SK-N-SH (cell line): ENCODE data around the gene MON1B. TPM values are rescaled to one million over a fixed set of nuclear protein-coding genes. Genes with fewer than 3 reads are reported as not detected.

Experiments
- CTCF ChIA-PET: fragments of 300-600, 350-600 bp; formaldehyde crosslinking; extraction: SDS; loops from one replicate; lab custom pipeline; 2021; lab: Yijun Ruan, JAX
- POLR2A ChIA-PET: fragments of 350-600 bp; sonication (Branson Sonifier 250); formaldehyde crosslinking; extraction: SDS; loops from one replicate; lab custom pipeline; 2020; ENCODE audit warnings: antibody characterized with exemption, inconsistent platforms; lab: Yijun Ruan, JAX
- DNase-seq: peaks from one replicate; pipeline ENCODE4 v3.0.0; 2012
- H2AFZ ChIP-seq: fragments of 200-600 bp; sonication (generic); 2 replicates; pipeline ENCODE4 v1.8.1; 2016; ENCODE audit warnings: antibody characterized with exemption, mild to moderate bottlenecking, low read depth
- H3F3A ChIP-seq: fragments of 200-600 bp; sonication (generic); replicated peaks from 2 replicates; pipeline ENCODE3; 2016; ENCODE audit warnings: antibody characterized with exemption, mild to moderate bottlenecking; ENCODE audit not compliant: insufficient read depth
- H3K27ac ChIP-seq, 2 experiments: fragments of 200-500 bp in 1 of 2; fragments of 200-600 bp in 1 of 2; sonication (Bioruptor generic) in 1 of 2; sonication (generic), shearing (Covaris generic) in 1 of 2; 2 replicates each; pipeline versions ENCODE4 v1.5.1 to v1.6.1; 2014 to 2016; ENCODE audit warnings: low read depth in 2 of 2, inconsistent platforms in 1 of 2, low read length in 1 of 2, mild to moderate bottlenecking in 1 of 2, mixed read lengths in 1 of 2
- H3K27me3 ChIP-seq: fragments of 200-600 bp; sonication (generic), shearing (Covaris generic); 2 replicates; pipeline ENCODE4 v1.6.1; 2016; ENCODE audit warnings: mixed run types; ENCODE audit not compliant: insufficient read depth
- H3K36me3 ChIP-seq, 2 experiments: fragments of 200-500 bp in 1 of 2; fragments of 200-600 bp in 1 of 2; sonication (Bioruptor generic) in 1 of 2; sonication (generic) in 1 of 2; replicated peaks in 1 of 2; 2 replicates each; pipeline versions ENCODE3 to v1.5.1; 2014 to 2016; ENCODE audit warnings: low read length in 1 of 2, mild to moderate bottlenecking in 1 of 2; ENCODE audit not compliant: insufficient read depth in 2 of 2, control insufficient read depth in 1 of 2
- H3K4me1 ChIP-seq, 2 experiments: fragments of 200-500 bp in 1 of 2; fragments of 200-600 bp in 1 of 2; sonication (Bioruptor generic) in 1 of 2; sonication (generic), shearing (Covaris generic) in 1 of 2; 2 replicates each; pipeline versions ENCODE4 v1.5.1 to v1.6.1; 2014 to 2016; ENCODE audit warnings: low read depth in 1 of 2, low read length in 1 of 2, mixed run types in 1 of 2; ENCODE audit not compliant: insufficient read depth in 2 of 2, control insufficient read depth in 1 of 2
- H3K4me2 ChIP-seq: fragments of 200-600 bp; sonication (generic), shearing (Covaris generic); 2 replicates; pipeline ENCODE4 v1.6.1; 2017; ENCODE audit warnings: mixed run types
- H3K4me3 ChIP-seq, 2 experiments: fragments of 200-500 bp in 1 of 2; fragments of 200-600 bp in 1 of 2; sonication (Bioruptor generic) in 1 of 2; sonication (generic), shearing (Covaris generic) in 1 of 2; 2 replicates each; pipeline versions ENCODE4 v1.5.1 to v1.8.1; 2014 to 2016; ENCODE audit warnings: low read depth in 2 of 2, inconsistent platforms in 1 of 2, low read length in 1 of 2, mild to moderate bottlenecking in 1 of 2, mixed read lengths in 1 of 2, moderate library complexity in 1 of 2
- H3K79me2 ChIP-seq: fragments of 200-600 bp; sonication (generic); 2 replicates; pipeline ENCODE4 v1.8.1; 2017; ENCODE audit warnings: mild to moderate bottlenecking; ENCODE audit not compliant: insufficient read depth
- H3K9ac ChIP-seq: fragments of 200-600 bp; sonication (generic); 2 replicates; pipeline ENCODE4 v1.6.1; 2017; ENCODE audit warnings: mixed run types
- H3K9me2 ChIP-seq: fragments of 200-600 bp; sonication (generic); 2 replicates; pipeline ENCODE4 v1.6.1; 2017; ENCODE audit warnings: mixed run types
- H3K9me3 ChIP-seq: fragments of 200-600 bp; sonication (generic); 2 replicates; pipeline ENCODE4 v1.6.1; 2017; ENCODE audit warnings: mixed run types, mild to moderate bottlenecking, moderate library complexity
- H4K20me1 ChIP-seq: fragments of 200-600 bp; sonication (generic); 2 replicates; pipeline ENCODE4 v1.6.1; 2017; ENCODE audit warnings: mild to moderate bottlenecking, mixed run types; ENCODE audit not compliant: insufficient read depth
- CHD2 ChIP-seq: fragments of 150-350 bp; IDR thresholded peaks from 2 replicates; pipeline ENCODE4 v1.6.1; 2018; ENCODE audit warnings: low read length; ENCODE audit not compliant: partially characterized antibody
- CTCF ChIP-seq: fragments of 200-600 bp; sonication (generic); IDR thresholded peaks from 2 replicates; pipeline ENCODE4 v1.6.1; 2017; ENCODE audit warnings: antibody characterized with exemption, mild to moderate bottlenecking, moderate library complexity
- EP300 ChIP-seq, 2 experiments: IDR thresholded peaks; 2 replicates each; pipeline versions ENCODE4 v1.4.0 to v1.6.1; 2012; ENCODE audit warnings: borderline replicate concordance in 1 of 2, low read depth in 1 of 2, low read length in 1 of 2
- EZH2phosphoT487 ChIP-seq: fragments of 200-600 bp; sonication (generic); IDR thresholded peaks from 2 replicates; pipeline ENCODE4 v1.6.1; 2017; ENCODE audit warnings: low read depth, mixed run types, mild to moderate bottlenecking, antibody characterized with exemption, moderate library complexity, borderline replicate concordance
- FOSL2 ChIP-seq: IDR thresholded peaks from 2 replicates; pipeline ENCODE4 v1.4.0; 2012; ENCODE audit warnings: low read depth, mild to moderate bottlenecking, moderate library complexity, borderline replicate concordance
- FOXJ3 ChIP-seq: sonication (generic); formaldehyde crosslinking; IDR thresholded peaks from 2 replicates; pipeline ENCODE4 v1.5.1; 2020; ENCODE audit warnings: mild to moderate bottlenecking, missing genetic modification reagents
- GABPA ChIP-seq: IDR thresholded peaks from 2 replicates; pipeline ENCODE4 v1.4.0; 2012; ENCODE audit warnings: low read depth, mild to moderate bottlenecking
- JUND ChIP-seq: IDR thresholded peaks from 2 replicates; pipeline ENCODE4 v1.4.0; 2012
- MEF2A ChIP-seq: IDR thresholded peaks from 2 replicates; pipeline ENCODE4 v1.4.0; 2012; ENCODE audit warnings: low read depth, borderline replicate concordance
- MXI1 ChIP-seq: IDR thresholded peaks from 2 replicates; pipeline ENCODE4 v1.6.1; 2012; ENCODE audit warnings: mild to moderate bottlenecking, low read depth, low read length, improper control_type of control experiment
- NFIC ChIP-seq: IDR thresholded peaks from 2 replicates; pipeline ENCODE4 v1.4.0; 2012; ENCODE audit warnings: borderline replicate concordance
- NRF1 ChIP-seq: IDR thresholded peaks from 2 replicates; pipeline ENCODE4 v1.6.1; 2012; ENCODE audit warnings: low read depth, mild to moderate bottlenecking, low read length
- PBX3 ChIP-seq: IDR thresholded peaks from 2 replicates; pipeline ENCODE4; 2012
- POLR2AphosphoS5 ChIP-seq: IDR thresholded peaks from 2 replicates; pipeline ENCODE4 v1.6.1; 2012; ENCODE audit warnings: low read depth, low read length
- RAD21 ChIP-seq: IDR thresholded peaks from 2 replicates; pipeline ENCODE4 v1.6.1; 2012; ENCODE audit warnings: mild to moderate bottlenecking, low read length
- RCOR1 ChIP-seq: fragments of 150-350 bp; IDR thresholded peaks from 2 replicates; pipeline ENCODE4 v1.6.1; 2017; ENCODE audit warnings: antibody characterized with exemption, low read length
- RFX5 ChIP-seq: IDR thresholded peaks from 2 replicates; pipeline ENCODE4 v1.6.1; 2012; ENCODE audit warnings: mild to moderate bottlenecking, improper control_type of control experiment, low read length
- RXRA ChIP-seq: IDR thresholded peaks from 2 replicates; pipeline ENCODE4 v1.4.0; 2012; ENCODE audit warnings: low read depth, mild to moderate bottlenecking, borderline replicate concordance
- SIN3A ChIP-seq: IDR thresholded peaks from 2 replicates; pipeline ENCODE4 v1.6.1; 2012; ENCODE audit warnings: low read depth, mild to moderate bottlenecking, low read length, moderate library complexity, borderline replicate concordance
- SMC3 ChIP-seq: IDR thresholded peaks from 2 replicates; pipeline ENCODE4 v1.6.1; 2012; ENCODE audit warnings: low read depth, low read length, improper control_type of control experiment
- TCF12 ChIP-seq: IDR thresholded peaks from 2 replicates; pipeline ENCODE4 v1.4.0; 2012
- USF1 ChIP-seq: IDR thresholded peaks from 2 replicates; pipeline ENCODE4 v1.4.0; 2012; ENCODE audit warnings: low read depth, borderline replicate concordance
- USF2 ChIP-seq: fragments of 150-350 bp; IDR thresholded peaks from 2 replicates; pipeline ENCODE4 v1.6.1; 2017; ENCODE audit warnings: antibody characterized with exemption, low read length, low read depth, borderline replicate concordance
- YY1 ChIP-seq: IDR thresholded peaks from 2 replicates; pipeline ENCODE4 v1.4.0; 2012; ENCODE audit warnings: low read depth, mild to moderate bottlenecking
- WGBS: methylation state at CpG from one replicate; pipeline ENCODE4 v1.1.6; 2017; ENCODE audit warnings: low lambda C conversion rate; 5-methylcytosine and 5-hydroxymethylcytosine counted together
- polyA plus RNA-seq, 3 experiments: library from polyadenylated mRNA; depleted of rRNA; stranded (reverse); fragments of >200 nt; gene quantifications; 2 replicates each; pipeline ENCODE4 v1.2.3, GENCODE V29; 2012

Gene MON1B
- polyA plus RNA-seq, 1 of the 3 experiments (the other 2 are of a cell fraction) = 16.9 TPM

- H3K27me3 ChIP-seq = no peaks in the 10 kb centered on the region
- no peak for DNase-seq
- H3K4me2 ChIP-seq = no peak overlapping the region
- no peaks in the 10 kb centered on the region for H3K79me2 ChIP-seq
- no peak overlapping the region for H3K27ac ChIP-seq
- H3K4me3 ChIP-seq = no peak overlapping the region
- H3K9me2 ChIP-seq = no peaks in the 10 kb centered on the region
- no peak overlapping the region for H3K9ac ChIP-seq
- no peaks in the 10 kb centered on the region for H3K36me3 ChIP-seq
- H3K9me3 ChIP-seq = no peaks in the 10 kb centered on the region
- no peaks in the 10 kb centered on the region for H4K20me1 ChIP-seq
- H3F3A ChIP-seq = no peaks in the 10 kb centered on the region
- WGBS = 40% methylated on average over 11 of the region's 11 CpGs
- ChIA-PET CTCF (interaction anchor here (0.7 to 8.8 kb wide), 9 partner anchors 11 to 740 kb away, joined by 3 to 317 read pairs (median 4); no protein-coding TSS in a partner anchor), POLR2A (no interaction called here)
- H2AFZ ChIP-seq = no peak overlapping the region
- H3K4me1 ChIP-seq = no peaks in the 10 kb centered on the region; a peak in 1 of 4 replicates
- TF ChIP-seq NFIC = no peak
- no peak for TF ChIP-seq FOXJ3 (CRISPR knock-in tag)
- TF ChIP-seq RFX5 = no peak
- no peak for TF ChIP-seq RAD21
- TF ChIP-seq SMC3 = no peak
- TF ChIP-seq TCF12 = no peak
- TF ChIP-seq MEF2A = no peak
Observed at GRCh38 chr16:77234611-77235010, 43.6 kb downstream of the MON1B start.

- peak overlapping the region; percentile 80; the same call in 1 of the 2 replicates for H3K4me2 ChIP-seq
- no peak overlapping the region for H3K9ac ChIP-seq
- H3K4me1 ChIP-seq = no peaks in the 10 kb centered on the region; a peak in 1 of 4 replicates
- no peaks in the 10 kb centered on the region for H3K79me2 ChIP-seq
- no peak overlapping the region for H3K27ac ChIP-seq
- no peaks in the 10 kb centered on the region for H3K27me3 ChIP-seq
- H3K36me3 ChIP-seq = no peaks in the 10 kb centered on the region
- peak overlapping the region; percentile 21 to 47; a peak in 2 of 4 replicates for H3K4me3 ChIP-seq
- DNase-seq = peak; percentile 82
- no peaks in the 10 kb centered on the region for H3K9me3 ChIP-seq
- 0% methylated on average over 9 of the region's 21 CpGs for WGBS
- H2AFZ ChIP-seq = peak overlapping the region; percentile 89
- CTCF ChIA-PET = interaction anchor here (0.6 to 8.8 kb wide), 41 partner anchors 8 to 864 kb away, joined by 3 to 317 read pairs (median 4); partner anchors contain the start of gene WWOX
- H3F3A ChIP-seq = no peaks in the 10 kb centered on the region
- POLR2A ChIA-PET = no interaction called here
- no peaks in the 10 kb centered on the region for H4K20me1 ChIP-seq
- H3K9me2 ChIP-seq = no peaks in the 10 kb centered on the region
- TF ChIP-seq CHD2 (peak; percentile 74), RAD21 (peak; percentile 100), NFIC (no peak), SIN3A (no peak), MXI1 (no peak), SMC3 (peak; percentile 100), TCF12 (no peak), JUND (no peak), YY1 (0 out of 2 replicates have a peak, but pooled peaks have one; percentile 23), GABPA (no peak), POLR2AphosphoS5 (no peak), CTCF (peak; percentile 99), RXRA (no peak), EZH2phosphoT487 (no peak), FOSL2 (no peak), USF1 (no peak), NRF1 (peak; percentile 33; the same call in 1 of the 2 replicates), PBX3 (no peak), EP300 (IDR thresholded peaks at IDR 0.05; ENCODE audit: borderline replicate concordance in 1 of 2, low read depth in 1 of 2, low read length in 1 of 2) (no peak), RCOR1 (peak; percentile 51; the same call in 1 of the 2 replicates), FOXJ3 (CRISPR knock-in tag) (no peak), USF2 (no peak), MEF2A (no peak)
Observed at GRCh38 chr16:77236063-77236511, 45.1 kb downstream of the MON1B start.
